Fibroblast of skin of right quadriceps (primary cell): ENCODE measurements around the gene ITGAX.

Experiments used
- DNase-seq: peaks from one replicate; pipeline ENCODE4 v3.0.0-alpha.2; 2013

The ITGAX gene

GRCh38 chr16:31350275-31351005 is 4.5 kb upstream of the ITGAX start:
- DNase-seq, result no peak

DNA sequence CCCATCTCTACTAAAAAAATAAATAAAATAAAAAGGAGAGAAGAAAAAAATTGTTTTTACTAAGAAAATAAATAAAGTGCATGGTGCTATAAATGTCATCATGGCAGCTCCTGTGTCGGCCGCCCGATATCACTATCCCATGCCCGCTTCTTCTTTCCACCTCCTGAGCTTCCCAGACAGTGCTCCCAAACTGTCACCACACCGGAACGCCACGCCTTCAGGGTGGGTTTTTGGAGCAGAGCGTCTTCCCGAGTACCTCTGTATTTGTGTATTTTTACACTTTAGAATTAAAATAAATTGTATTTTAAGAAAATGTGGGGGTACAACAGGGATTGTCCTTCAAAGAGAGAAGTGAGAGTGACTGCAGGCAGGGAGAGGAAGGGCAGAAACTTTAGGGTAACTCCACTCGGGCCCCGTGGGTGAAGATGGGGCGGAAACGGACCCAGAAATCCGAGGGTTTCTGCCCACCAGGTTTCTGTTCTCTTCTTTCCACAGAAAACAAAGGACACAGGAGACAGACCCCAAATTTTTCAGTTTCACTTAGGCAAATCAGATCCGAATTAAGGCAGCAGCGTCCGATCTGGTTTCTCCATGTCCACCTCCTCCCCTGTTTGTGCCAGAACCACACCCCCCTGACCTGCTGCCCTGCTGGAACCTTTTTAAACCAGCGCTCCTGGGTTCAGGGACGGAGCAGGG is 3.6 kb upstream of the ITGAX start:
- DNase-seq, result no peak

- DNase-seq, result no peak
Measured at GRCh38 chr16:31351942-31352325, 3.0 kb upstream of the ITGAX start.

DNA sequence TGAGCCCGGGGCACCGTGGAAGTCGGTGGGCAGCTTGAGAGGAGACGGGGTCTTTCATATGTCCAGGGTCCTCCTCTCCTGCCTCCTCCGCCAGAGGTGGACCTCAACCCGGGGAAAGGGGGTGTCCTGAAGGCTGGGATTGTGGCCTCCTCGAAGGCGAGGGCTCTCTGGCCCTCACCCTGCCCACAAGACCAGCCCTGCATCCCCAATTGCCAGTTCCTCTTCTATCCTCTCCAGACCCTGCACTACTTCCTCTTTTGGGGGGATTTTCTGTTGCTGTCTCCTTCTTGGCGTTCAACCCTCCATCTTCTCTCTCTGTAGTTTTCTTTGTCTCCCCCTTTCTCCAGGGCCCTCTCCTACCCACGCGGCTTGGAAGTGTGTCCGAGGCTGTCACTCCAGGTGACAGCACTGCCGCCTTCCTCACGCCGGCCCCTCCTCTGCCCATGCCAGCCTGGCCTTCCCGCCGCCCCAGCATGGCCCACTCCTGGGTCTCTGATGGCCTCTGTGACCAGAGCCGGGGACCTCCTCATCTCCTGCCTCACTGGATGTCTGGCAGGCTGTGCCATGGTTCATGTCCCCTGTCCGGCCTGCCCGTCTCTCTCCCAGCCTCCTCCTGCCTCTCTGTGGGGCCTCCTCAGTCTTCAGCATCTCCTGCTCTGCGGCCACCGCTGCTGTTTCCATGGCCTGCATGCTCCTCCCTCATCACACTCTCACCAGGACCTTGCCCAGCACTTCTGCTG is 2.4 kb upstream of the ITGAX start:
- DNase-seq, result no peak

GRCh38 chr16:31355431-31356100 is 590 bp downstream of the ITGAX start:
- no peak for DNase-seq

GRCh38 chr16:31356566-31357323 is 1.8 kb downstream of the ITGAX start:
- DNase-seq, result no peak

- DNase-seq, result no peak
Measured at GRCh38 chr16:31357324-31358109, 2.5 kb downstream of the ITGAX start.

DNA sequence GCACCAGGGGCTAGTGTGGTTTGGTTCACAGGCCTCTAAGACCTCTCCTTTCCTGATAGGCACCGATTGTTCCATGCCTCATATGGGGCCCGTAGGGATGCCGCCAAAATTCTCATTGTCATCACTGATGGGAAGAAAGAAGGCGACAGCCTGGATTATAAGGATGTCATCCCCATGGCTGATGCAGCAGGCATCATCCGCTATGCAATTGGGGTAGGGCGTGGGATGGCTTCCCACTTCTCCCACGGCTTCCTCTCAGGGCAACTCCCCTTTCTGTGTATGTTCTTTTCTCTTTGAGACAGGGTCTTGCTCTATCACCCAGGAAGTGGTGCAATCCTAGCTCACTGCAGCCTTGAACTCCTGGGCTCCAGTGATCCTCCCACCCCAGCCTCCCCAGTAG is 5.3 kb downstream of the ITGAX start:
- DNase-seq, result no peak

- DNase-seq, result no peak
Measured at GRCh38 chr16:31361201-31362110, 6.5 kb downstream of the ITGAX start.

GRCh38 chr16:31362476-31363405 is 7.8 kb downstream of the ITGAX start:
- DNase-seq, result no peak

GRCh38 chr16:31363721-31364120 is 8.7 kb downstream of the ITGAX start:
- no peak for DNase-seq

DNA sequence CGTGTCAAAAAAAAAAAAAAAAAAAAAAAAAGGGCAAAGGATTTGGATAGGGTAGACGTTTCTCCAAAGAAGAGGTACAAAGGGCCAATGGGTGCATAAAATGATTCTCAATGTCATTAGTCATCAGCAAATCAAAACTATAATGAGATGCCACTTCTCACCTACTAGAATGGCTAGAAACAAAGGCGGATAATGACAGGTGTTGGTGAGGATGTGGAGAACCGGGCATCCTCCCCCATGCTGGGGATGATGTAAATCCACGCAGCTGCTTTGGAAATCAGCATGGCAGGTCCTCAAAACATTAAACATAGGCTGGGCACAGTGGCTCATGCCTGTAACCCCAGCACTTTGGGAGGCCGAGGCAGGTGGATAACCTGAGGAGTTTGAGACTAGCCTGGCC is 9.4 kb downstream of the ITGAX start:
- DNase-seq, result no peak

DNA sequence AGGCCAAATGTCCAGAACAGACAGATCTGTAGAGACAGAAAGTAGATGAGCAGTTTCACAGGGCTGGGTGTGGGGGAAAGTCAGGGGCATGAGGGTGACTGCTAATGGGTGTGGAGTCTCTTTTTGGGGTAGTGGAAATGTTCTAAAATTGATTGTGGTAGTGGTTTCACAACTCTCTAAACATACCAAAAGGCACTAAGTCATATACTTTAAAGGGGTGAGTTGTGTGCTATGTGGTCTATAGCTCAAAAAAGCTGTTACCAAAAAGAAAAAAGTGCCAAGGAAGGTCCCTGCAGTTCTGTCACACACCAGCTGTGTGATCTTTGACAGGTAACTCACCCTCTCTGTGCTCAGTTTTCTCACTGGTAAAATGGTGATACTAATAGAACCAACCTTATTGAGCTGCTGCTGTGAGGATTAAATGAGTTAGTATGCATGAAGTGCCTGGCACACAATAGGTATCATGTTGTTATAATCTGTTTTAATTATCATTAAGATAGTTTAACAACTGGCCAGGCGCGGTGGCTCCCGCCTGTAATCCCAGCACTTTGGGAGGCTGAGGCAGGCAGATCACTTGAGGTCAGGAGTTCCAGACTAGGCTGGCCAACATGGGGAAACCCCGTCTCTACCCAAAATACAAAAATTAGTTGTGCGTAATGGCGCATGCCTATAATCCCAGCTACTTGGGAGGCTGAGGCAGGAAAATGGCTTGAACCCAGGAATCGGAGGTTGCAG is 10.3 kb downstream of the ITGAX start:
- DNase-seq, result no peak

GRCh38 chr16:31367853-31368252 is 12.9 kb downstream of the ITGAX start:
- no peak for DNase-seq

GRCh38 chr16:31371008-31371407 is 16.0 kb downstream of the ITGAX start:
- DNase-seq, result no peak

DNA sequence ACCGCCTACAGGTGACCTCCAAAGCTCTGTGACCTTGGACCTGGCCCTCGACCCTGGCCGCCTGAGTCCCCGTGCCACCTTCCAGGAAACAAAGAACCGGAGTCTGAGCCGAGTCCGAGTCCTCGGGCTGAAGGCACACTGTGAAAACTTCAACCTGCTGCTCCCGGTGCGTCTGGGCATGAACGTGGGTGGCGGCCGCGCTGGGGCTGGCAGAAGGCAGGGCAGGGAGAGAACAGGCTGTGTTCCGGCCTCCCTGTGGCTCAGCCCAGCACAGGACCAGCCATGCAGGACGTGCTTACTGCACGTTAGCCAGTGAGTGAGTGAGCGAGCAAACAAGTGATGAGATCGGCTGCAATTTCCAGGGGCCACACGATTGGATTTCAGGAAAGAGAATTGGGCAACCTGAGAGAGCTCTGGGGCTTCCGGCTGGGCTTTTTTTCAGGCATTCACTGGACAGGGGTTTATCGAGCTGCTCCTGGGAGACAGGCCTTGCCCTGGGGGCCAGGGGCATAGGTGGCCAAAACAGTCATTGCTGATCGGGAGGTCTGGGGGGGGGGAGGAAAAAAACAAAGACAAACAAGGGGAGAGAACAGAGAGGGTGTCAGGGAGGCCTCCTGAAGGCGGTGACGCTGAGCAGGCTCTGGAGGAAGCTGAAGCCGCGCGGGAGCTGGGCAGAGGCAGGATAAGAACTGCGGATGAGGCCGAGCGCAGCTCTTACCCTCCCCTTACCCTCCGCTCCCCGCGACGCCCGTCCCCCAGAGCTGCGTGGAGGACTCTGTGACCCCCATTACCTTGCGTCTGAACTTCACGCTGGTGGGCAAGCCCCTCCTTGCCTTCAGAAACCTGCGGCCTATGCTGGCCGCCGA is 16.9 kb downstream of the ITGAX start:
- no peak for DNase-seq

GRCh38 chr16:31373235-31373634 is 18.3 kb downstream of the ITGAX start:
- no peak for DNase-seq

DNA sequence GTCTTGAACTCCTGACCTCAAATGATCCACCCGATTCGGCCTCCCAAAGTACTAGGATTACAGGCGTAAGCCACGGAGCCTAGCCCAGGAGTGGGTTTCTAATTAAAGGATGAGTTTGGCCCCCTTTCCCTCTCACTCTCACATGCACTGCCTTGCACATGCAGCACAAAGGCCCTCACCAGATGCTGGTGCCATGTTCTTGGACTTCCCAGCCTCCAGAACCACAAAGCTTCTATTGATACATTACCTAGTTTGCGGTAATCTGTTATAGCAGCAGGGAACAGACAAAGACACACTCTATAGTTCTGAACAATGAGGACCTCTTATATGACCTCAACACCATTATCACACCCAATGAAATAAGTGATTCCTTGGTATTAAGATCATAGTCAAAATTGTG is 20.3 kb downstream of the ITGAX start:
- DNase-seq, result no peak
